Hematopoietic multipotent progenitor cell treated with erythropoietin and hydrocortisone succinate and interleukin-3 and kit ligand, for 15 days (in vitro differentiated cells): Measurements from ENCODE around the gene COBLL1.
A peak's percentile ranks its signal among the peaks of the same experiment; 100 is the strongest.
"Not testable (repeated sequence)": the region's sequence is repeated elsewhere in the genome, so short reads cannot be mapped to it uniquely, and the experiment has no call there.

Source experiments
- DNase-seq: peaks from one replicate; pipeline ENCODE4 v3.0.0-alpha.2; 2015; ENCODE audit warnings: low spot score

COBLL1 gene

GRCh38 chr2:164859906-164860693 is 18.5 kb upstream of the COBLL1 start:
- not testable (repeated sequence) for DNase-seq

- no peak for DNase-seq
These were observed 17.7 kb upstream of the COBLL1 start for GRCh38 chr2:164859251-164859818.

- DNase-seq: no peak
These were observed 10.5 kb upstream of the COBLL1 start for GRCh38 chr2:164852086-164852485.

GRCh38 chr2:164850235-164850634 is 8.6 kb upstream of the COBLL1 start:
- no peak for DNase-seq

- no peak for DNase-seq
These were observed 7.9 kb upstream of the COBLL1 start for GRCh38 chr2:164849506-164849905.

- DNase-seq: no peak
These were observed 6.5 kb upstream of the COBLL1 start for GRCh38 chr2:164847981-164848741.

GRCh38 chr2:164847291-164847690 is 5.7 kb upstream of the COBLL1 start:
- DNase-seq: no peak

- no peak for DNase-seq
These were observed 4.7 kb upstream of the COBLL1 start for GRCh38 chr2:164846276-164846675.

GRCh38 chr2:164843346-164843911 is 1.8 kb upstream of the COBLL1 start:
- DNase-seq: no peak

GRCh38 chr2:164842624-164842966 is 972 bp upstream of the COBLL1 start:
- DNase-seq: no peak

- DNase-seq: peak; percentile 70
These were observed 499 bp downstream of the COBLL1 start for GRCh38 chr2:164840930-164841718.

- peak; percentile 35 for DNase-seq
These were observed 1.1 kb downstream of the COBLL1 start for GRCh38 chr2:164840458-164840929.

GRCh38 chr2:164839914-164840457 is 1.6 kb downstream of the COBLL1 start:
- no peak for DNase-seq

GRCh38 chr2:164837807-164838206 is 3.8 kb downstream of the COBLL1 start:
- no peak for DNase-seq

- DNase-seq: no peak
These were observed 4.7 kb downstream of the COBLL1 start for GRCh38 chr2:164836907-164837306.

GRCh38 chr2:164835302-164835701 is 6.3 kb downstream of the COBLL1 start:
- no peak for DNase-seq

GRCh38 chr2:164831887-164832286 is 9.7 kb downstream of the COBLL1 start:
- DNase-seq: no peak

GRCh38 chr2:164831180-164831579 is 10.4 kb downstream of the COBLL1 start:
- no peak for DNase-seq

- DNase-seq: no peak
These were observed 15.1 kb downstream of the COBLL1 start for GRCh38 chr2:164826293-164827243.

- no peak for DNase-seq
These were observed 16.8 kb downstream of the COBLL1 start for GRCh38 chr2:164824872-164825271.
